ENCODE data around the gene TBC1D2. TPM values are rescaled to one million over a fixed set of nuclear protein-coding genes. Genes with fewer than 3 reads are reported as not detected.

Gene TBC1D2
- total and polyA plus RNA-seq, 2 donors (not counting 3 experiments of a cell fraction or from before 2014, with no cell fraction given), result 3.4 to 4.5 TPM

DNA sequence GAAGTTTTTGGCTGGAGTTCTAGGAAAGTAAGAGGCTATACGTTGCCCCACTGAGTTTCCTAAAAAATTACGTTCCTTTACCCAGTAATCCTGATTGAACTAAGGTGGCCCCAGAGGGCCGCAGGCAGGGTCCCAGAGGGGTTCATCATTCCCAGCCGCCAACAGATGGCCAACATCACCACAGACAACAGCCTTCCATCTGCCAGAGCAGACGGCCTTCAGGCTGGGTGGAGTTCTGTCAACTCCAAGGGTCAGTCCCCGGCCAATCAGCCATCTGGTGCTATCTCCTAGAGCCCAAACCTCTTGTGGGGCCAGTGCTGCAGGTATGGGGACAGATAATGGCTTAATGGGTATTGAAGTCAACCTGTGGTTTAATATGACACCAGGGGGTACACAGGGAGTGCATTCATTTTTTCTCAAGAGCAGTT lies 30.4 kb downstream of the TBC1D2 start:
- BruUV-seq (replicated peaks), result no TSS peak
- CTCF ChIA-PET, result no interaction called here
- Histone ChIP-seq H3K36me3 (ENCODE audit: control insufficient read depth in 2 of 2, extremely low read depth in 1 of 2, insufficient read depth in 2 of 2, low read length in 2 of 2) (no peaks in the 10 kb centered on the region), H4K20me1 (replicated peaks; ENCODE audit: control insufficient read depth, extremely low read depth, insufficient read depth, low read length) (no peaks in the 10 kb centered on the region), H2AFZ (ENCODE audit: low read depth, low read length) (no peak overlapping the region), H3K9me3 (replicated peaks; ENCODE audit: control insufficient read depth, insufficient read depth, low read length) (no peaks in the 10 kb centered on the region), H3K27me3 (ENCODE audit: control insufficient read depth in 2 of 2, insufficient read depth in 2 of 2, low read length in 2 of 2) (no peaks in the 10 kb centered on the region), H3K79me2 (ENCODE audit: control insufficient read depth, insufficient read depth, low read length) (no peaks in the 10 kb centered on the region), H3K9me1 (replicated peaks; ENCODE audit: control insufficient read depth, extremely low read depth, insufficient read depth, low read length) (no peaks in the 10 kb centered on the region), H3K4me2 (ENCODE audit: insufficient read depth, low read length) (no peak overlapping the region), H3K9ac (replicated peaks; ENCODE audit: extremely low read depth, insufficient read depth, low read length) (no peak overlapping the region), H3K4me1 (ENCODE audit: control insufficient read depth, extremely low read depth, insufficient read depth, low read length) (peaks cover 15% of the 10 kb centered on the region), H3K27ac (ENCODE audit: insufficient read depth, low read depth, low read length) (no peak overlapping the region), H3K4me3 (replicated peaks in 1 of 3; ENCODE audit: insufficient read depth in 1 of 3, low read depth in 1 of 3, low read length in 3 of 3) (no peak overlapping the region)
- FAIRE-seq (no peak), DNase-seq (ENCODE audit: low read depth, low spot score) (no peak)
- intact Hi-C loops (cut with micrococcal nuclease), result no loop called here
- dilution Hi-C loops (cut with MboI; ENCODE audit: extremely low pct_ligation_motif_present, low sequenced_read_pairs), result no loop called here
- POLR2A ChIA-PET, result no interaction called here
- TF ChIP-seq MYC (IDR thresholded peaks at IDR 0.05; ENCODE audit: low read depth, low read length), result no peak
- TF ChIP-seq, protein P1, sequence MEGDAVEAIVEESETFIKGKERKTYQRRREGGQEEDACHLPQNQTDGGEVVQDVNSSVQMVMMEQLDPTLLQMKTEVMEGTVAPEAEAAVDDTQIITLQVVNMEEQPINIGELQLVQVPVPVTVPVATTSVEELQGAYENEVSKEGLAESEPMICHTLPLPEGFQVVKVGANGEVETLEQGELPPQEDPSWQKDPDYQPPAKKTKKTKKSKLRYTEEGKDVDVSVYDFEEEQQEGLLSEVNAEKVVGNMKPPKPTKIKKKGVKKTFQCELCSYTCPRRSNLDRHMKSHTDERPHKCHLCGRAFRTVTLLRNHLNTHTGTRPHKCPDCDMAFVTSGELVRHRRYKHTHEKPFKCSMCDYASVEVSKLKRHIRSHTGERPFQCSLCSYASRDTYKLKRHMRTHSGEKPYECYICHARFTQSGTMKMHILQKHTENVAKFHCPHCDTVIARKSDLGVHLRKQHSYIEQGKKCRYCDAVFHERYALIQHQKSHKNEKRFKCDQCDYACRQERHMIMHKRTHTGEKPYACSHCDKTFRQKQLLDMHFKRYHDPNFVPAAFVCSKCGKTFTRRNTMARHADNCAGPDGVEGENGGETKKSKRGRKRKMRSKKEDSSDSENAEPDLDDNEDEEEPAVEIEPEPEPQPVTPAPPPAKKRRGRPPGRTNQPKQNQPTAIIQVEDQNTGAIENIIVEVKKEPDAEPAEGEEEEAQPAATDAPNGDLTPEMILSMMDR (IDR thresholded peaks at IDR 0.05; ENCODE audit: extremely low read depth in 1 of 2, insufficient read depth in 1 of 2, low read depth in 1 of 2, low read length in 2 of 2), result no peak
- no peak for TF ChIP-seq POLR2A (IDR thresholded peaks at IDR 0.05; ENCODE audit: low read depth, low read length)
- no peak for TF ChIP-seq EZH2 (IDR thresholded peaks at IDR 0.05; ENCODE audit: borderline replicate concordance, low read depth, low read length, severe bottlenecking)
- TF ChIP-seq, protein P2, sequence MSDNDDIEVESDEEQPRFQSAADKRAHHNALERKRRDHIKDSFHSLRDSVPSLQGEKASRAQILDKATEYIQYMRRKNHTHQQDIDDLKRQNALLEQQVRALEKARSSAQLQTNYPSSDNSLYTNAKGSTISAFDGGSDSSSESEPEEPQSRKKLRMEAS (IDR thresholded peaks at IDR 0.05; ENCODE audit: insufficient read depth, insufficient read length), result no peak
- TF ChIP-seq GATA2 (IDR thresholded peaks at IDR 0.05; ENCODE audit: insufficient read depth, insufficient read length, low read depth, low read length), result no peak
- TF ChIP-seq POLR2AphosphoS5 (IDR thresholded peaks at IDR 0.05; ENCODE audit: insufficient read depth, low read depth, low read length), result no peak
- no peak for TF ChIP-seq JUN (IDR thresholded peaks at IDR 0.05; ENCODE audit: borderline replicate concordance, insufficient read depth, insufficient read length, low read depth)
- TF ChIP-seq FOS (IDR thresholded peaks at IDR 0.05; ENCODE audit: borderline replicate concordance, insufficient read depth, low read length), result no peak

Measured in endothelial cell of umbilical vein (primary cell).